NCI-H146 treated with DMSO at 0.1 percent for 48 hours (cell line): ENCODE results near the gene ALKBH3.

Experiments
- DNase-seq: peaks from one replicate; lab custom pipeline; 2025; ENCODE audit not compliant: unreplicated experiment; lab: John Stamatoyannopoulos, UW

Gene ALKBH3

GRCh38 chr11:43937434-43938411 is 57.1 kb downstream of the ALKBH3 start:
- DNase-seq, result no peak

- no peak for DNase-seq
These were observed 60.8 kb downstream of the ALKBH3 start for GRCh38 chr11:43941257-43941994.

DNA sequence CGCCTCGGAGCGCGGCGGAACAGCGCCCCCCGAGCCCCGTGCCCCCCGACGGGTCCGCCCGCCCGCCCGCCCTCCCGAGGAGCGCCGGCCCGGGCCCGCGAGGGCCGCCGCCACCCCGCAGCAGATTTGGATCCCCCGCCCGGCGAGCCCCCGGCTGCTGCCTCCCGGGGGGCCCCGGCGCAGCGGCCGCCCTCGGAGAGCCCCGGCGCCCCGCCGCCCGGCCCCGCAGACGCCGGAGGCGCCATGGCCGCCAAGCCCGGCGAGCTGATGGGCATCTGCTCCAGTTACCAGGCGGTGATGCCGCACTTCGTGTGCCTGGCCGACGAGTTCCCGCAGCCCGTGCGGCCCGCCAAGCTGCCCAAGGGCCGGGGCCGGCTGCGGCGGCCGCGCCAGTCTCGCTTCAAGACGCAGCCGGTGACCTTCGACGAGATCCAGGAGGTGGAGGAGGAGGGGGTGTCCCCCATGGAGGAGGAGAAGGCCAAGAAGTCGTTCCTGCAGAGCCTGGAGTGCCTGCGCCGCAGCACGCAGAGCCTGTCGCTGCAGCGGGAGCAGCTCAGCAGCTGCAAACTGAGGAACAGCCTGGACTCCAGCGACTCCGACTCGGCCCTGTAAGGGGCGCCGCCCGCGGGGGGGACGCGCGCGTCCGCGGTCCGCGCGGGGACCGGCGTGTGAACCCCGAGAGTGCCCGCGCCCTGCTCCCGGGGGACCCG is 62.2 kb downstream of the ALKBH3 start:
- no peak for DNase-seq

GRCh38 chr11:43943372-43943930 is 62.8 kb downstream of the ALKBH3 start:
- no peak for DNase-seq

- no peak for DNase-seq
These were observed 63.5 kb downstream of the ALKBH3 start for GRCh38 chr11:43943931-43944751.

GRCh38 chr11:43944761-43945311 is 64.2 kb downstream of the ALKBH3 start:
- peak; percentile 25 for DNase-seq

DNA sequence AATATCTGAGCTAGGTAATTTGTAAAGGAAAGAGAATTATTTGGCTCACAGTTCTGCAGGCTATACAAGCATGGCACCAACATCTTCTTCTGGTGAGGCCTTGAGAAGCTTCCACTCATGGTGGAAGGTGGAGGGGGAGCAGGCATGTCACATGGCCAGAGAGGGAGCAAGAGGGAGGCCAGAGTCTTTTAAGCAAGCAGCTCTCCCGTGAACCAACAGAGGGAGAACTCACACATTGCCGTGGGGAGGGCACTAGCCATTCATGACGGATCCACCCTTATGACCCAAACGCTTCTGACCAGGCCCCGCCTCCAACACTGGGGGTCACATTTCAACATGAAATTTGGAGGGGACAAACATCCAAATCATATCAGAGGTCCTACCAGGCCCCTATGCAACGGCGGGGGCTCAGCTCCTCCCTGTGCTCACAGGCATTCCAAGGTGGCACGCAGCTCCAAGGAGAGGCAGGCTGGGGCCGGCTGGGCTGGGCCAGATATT is 66.4 kb downstream of the ALKBH3 start:
- no peak for DNase-seq

DNA sequence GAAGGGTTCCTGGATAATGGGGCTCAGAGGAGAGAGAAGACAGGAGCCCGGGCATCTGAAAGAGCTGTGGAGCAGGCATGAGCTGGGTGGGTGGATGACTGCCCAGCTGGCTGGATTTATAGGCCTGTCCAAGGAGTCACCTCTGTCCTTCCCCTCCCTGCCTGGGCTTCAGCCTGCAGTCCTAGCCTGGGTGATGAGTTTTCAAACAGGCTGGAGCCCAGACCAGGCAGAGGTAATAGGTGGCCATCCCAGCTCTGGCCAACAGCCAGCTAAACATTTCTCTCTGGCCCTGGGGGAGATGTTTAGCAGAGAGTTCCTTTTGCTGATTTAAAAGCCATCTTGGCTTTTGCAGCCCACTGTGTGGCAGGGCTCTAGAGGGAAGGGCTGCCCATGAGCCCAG is 67.2 kb downstream of the ALKBH3 start:
- no peak for DNase-seq

GRCh38 chr11:43948341-43949225 is 68.0 kb downstream of the ALKBH3 start:
- DNase-seq, result no peak

DNA sequence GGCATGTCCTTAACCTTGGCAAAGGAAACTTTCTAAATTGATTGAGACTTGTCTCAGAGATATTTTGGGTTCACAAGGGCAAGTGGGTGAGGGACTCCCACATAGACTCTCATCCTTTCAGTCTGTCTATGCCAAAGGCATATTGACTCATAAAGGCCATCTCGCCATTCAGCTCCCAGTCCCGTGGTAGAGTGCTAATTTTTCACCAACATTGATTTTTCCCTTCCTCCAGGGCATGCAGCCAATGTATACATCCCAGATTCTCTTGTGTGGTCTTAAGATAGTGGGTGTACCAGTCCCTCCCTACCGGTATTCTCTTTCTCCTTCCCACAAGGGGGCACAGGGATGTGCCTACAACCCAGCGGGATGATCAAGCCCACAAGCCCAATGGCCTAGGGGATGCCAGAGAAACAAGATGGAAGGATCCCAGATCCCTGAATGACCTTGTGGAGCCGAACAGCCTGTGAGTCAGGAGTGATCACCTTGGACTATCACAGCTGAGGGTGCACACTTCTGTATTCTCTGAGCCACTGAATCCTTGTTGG is 69.8 kb downstream of the ALKBH3 start:
- DNase-seq, result no peak

DNA sequence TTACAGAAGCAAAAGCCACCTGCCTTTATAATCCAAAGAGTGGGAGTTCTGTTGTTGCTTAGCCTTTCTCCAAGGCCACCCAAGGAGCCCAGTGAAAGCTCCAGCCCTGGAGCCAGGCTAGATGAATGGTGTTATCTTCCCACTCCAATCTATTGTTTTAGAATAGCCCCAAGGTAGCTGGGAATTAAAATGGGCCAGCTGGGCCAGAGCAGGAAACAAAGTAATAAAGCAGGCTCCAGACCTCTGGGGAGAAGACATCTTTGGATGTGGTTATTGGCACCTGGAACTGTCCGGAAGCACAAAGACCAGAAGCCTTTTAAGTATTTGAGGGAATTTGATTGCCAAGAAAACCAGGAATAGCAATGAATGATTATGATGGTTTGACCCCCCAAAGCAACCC is 70.6 kb downstream of the ALKBH3 start:
- peak; percentile 84 for DNase-seq

DNA sequence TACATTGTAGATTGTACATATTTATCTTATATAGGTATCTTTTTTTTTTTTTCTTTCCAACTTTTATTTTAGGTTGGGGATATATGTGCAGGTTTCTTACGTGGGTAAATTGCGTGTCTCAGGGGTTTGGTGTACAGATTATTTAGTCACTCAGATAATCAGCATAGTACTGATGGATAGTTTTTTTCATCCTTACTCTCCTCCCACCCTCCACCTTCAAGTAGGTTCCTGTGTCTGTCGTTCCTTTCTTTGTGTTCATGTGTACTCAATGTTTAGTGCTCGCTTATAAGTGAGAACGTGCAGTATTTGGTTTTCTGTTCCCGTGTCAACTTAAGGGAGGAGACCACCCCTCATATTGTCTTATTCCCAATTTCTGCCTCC is 71.4 kb downstream of the ALKBH3 start:
- no peak for DNase-seq

GRCh38 chr11:43952401-43953342 is 72.0 kb downstream of the ALKBH3 start:
- no peak for DNase-seq

DNA sequence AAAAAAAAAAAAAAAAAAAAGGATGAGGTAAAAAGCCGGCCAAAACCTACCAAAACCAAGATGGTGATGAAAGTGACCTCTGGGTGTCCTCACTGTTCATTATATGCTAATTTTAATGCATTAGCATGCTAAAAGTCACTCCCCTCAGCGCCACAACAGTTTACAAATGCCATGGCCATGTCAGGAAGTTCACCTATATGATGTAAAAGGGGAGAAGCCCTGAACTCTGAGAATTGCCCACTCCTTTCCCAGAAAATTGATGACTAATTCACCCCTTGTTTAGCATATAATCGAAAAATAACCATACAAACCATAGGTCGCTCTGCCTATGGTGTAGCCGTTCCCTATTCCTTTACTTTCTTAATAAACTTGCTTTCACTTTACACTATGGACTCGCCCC is 72.9 kb downstream of the ALKBH3 start:
- DNase-seq, result no peak

GRCh38 chr11:43954241-43954640 is 73.6 kb downstream of the ALKBH3 start:
- no peak for DNase-seq

DNA sequence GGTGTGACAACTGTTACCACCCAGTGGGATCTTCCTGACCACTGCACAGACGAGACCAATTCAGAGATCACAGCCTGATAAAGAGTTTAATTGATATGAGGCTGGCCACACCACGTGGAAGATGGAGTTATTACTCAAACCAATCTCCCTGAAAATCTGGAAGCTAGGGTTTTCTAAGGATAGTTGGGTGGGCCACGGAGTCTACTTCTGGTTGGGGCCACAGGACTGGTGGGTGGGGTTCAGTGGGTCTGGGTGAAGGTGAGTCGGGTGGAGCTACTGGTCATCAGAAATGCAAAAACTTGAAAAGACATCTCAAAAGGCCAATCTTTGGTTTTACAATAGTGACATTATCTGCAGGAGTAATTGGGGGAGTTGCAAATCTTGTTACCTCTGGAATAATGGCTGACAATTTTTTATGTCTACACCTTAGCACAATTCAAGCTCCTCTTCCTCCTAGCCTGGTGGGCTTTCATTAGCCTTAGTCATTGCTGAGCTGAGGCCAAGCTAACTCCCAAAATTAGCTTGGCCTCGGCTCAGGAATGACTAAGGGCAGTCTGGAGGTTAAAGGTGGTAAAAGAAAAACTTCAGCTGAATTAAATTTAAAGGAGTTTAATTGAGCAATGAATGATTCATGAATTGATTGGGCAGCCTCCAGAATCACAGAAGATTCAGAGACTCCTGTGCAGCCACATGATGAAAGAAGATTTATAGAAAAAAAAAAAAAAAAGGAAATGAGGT is 74.9 kb downstream of the ALKBH3 start:
- DNase-seq, result no peak

DNA sequence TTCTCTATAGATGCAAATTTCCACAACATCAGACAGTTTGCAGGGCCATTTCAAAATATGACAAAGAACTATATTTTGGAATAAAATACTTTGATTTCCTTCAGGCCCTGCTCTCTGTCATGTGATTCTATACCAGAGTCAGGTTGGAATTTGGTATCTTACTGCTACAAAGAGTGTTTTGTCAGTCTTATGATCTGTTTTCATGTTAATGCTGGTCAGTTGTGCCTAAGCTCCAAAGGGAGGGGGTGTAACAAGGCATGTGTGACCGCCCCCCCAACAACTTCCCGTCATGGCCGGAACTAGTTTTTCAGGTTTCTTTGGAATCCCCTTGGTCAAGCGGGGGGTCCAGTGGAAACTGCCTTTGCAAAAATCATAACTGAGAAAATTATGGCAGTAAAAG is 76.9 kb downstream of the ALKBH3 start:
- DNase-seq, result no peak
